ENCODE measurements around the gene CACNG7. TPM values are rescaled to one million over a fixed set of nuclear protein-coding genes. Genes with fewer than 3 reads are reported as not detected.

CACNG7 gene
- total RNA-seq, 5 donors from 2014 or later (not counting 1 experiment from before 2014, with no cell fraction given): not detected

DNA sequence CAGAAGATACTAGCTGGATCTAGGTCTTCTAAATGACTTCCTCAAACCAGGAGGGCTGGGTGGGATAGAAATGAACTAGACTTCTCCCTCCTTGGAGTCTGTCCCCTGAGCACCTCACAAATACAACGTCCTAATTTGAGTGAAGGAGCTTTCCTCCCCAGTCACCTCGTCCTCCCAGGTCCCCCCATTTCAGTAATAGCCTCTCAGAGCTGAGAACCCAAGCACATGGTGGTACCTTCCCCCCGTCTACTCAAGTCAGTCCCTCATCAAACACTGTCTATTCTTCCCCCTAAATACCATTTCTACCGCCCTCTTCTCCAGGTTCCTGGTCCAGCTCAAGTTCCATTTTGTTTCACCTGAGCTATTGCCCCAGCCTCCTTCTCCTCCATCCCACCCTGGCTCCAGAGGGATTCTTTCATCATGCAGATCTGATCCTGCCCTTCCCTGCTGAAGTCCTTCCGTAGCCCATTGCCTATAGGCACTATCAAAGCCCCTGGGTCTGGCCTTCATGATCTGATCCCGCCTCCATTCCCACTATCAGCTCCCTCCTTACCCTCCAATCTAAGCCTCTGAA, 32.3 kb upstream of the CACNG7 start:
- H3K36me3 Mint-ChIP-seq: peaks cover 35% of the 10 kb centered on the region
- ATAC-seq (replicated peaks in 1 of 4) (no peak), DNase-seq (peak in 1 of 35 experiments; percentile 28)
- peak overlapping the region in 1 of 3 donors; percentile 62 for H3K4me3 Mint-ChIP-seq
- peaks cover 0 to 8% (median 6%) of the 10 kb centered on the region in 3 donors for H3K9me3 Mint-ChIP-seq
- Histone ChIP-seq H3K27me3 (replicated peaks in 1 of 2; ENCODE audit: control insufficient read depth in 2 of 2, extremely low read depth in 1 of 2, insufficient read depth in 2 of 2, low read length in 1 of 2) (peaks cover 0 to 25% of the 10 kb centered on the region in 2 experiments), H3K4me1 (ENCODE audit: control insufficient read depth in 1 of 2, extremely low read depth in 1 of 2, insufficient read depth in 2 of 2, low read length in 2 of 2) (peaks cover 52 to 83% of the 10 kb centered on the region in 2 experiments), H3K9me3 (no peaks in the 10 kb centered on the region), H3K4me3 (ENCODE audit: control insufficient read depth in 1 of 2, extremely low read depth in 1 of 2, low read length in 1 of 2) (peak overlapping the region in 1 of 2 donors; percentile 32), H3K27ac (ENCODE audit: low read length) (peak overlapping the region; percentile 27), H3K36me3 (ENCODE audit: control insufficient read depth in 2 of 2, extremely low read depth in 1 of 2, insufficient read depth in 1 of 2, low read length in 1 of 2) (peaks cover 0 to 31% of the 10 kb centered on the region in 2 donors)
- H3K27me3 Mint-ChIP-seq: peaks cover 0 to 5% of the 10 kb centered on the region in 2 donors
- WGBS (ENCODE audit: insufficient coverage): 94% methylated on average over 4 of the region's 6 CpGs
- H3K4me1 Mint-ChIP-seq: peaks cover 61 to 62% (median 62%) of the 10 kb centered on the region in 3 donors
- POLR2A ChIA-PET: interaction anchor here (1.6 to 2.6 kb wide), 2 partner anchors 9 kb away, joined by 4 to 13 read pairs; partner anchors contain the start of gene MYADM (in 2 of the 2)
- CTCF ChIA-PET: interaction anchor here in 1 of 2 donors (0.8 kb wide), 1 partner anchor 9 kb away, joined by 3 read pairs; the partner anchor contains the start of gene MYADM
- peak overlapping the region; percentile 83 to 91 for H3K27ac Mint-ChIP-seq

DNA sequence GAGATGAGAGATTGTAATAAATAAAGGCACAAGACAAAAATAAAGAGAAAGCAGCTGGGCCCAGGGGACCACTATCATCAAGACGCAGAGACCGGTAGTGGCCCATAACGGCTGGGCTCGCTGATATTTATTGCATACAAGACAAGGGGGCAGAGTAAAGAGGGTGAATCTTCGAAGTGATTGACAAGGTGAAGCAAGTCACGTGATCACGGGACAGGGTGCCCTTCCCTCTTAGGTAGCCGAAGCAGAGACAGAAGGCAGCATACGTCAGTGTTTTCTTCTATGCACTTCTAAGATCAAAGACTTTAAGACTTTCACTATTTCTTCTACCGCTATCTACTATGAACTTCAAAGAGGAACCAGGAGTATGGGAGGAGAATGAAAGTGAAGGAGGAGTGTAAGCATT, 31.7 kb upstream of the CACNG7 start:
- H3K4me3 ChIP-seq (ENCODE audit: control insufficient read depth in 1 of 2, extremely low read depth in 1 of 2, low read length in 1 of 2): no peak overlapping the region
- Mint-ChIP-seq H3K4me3 (peak overlapping the region in 1 of 3 donors; percentile 62), H3K4me1 (peaks cover 54 to 64% (median 63%) of the 10 kb centered on the region in 3 donors), H3K27me3 (peaks cover 0 to 8% of the 10 kb centered on the region in 2 donors), H3K27ac (peak overlapping the region; percentile 83 to 91), H3K9me3 (peaks cover 0 to 8% (median 6%) of the 10 kb centered on the region in 3 donors), H3K36me3 (peaks cover 35% of the 10 kb centered on the region)
- peaks cover 51 to 83% of the 10 kb centered on the region in 2 experiments for H3K4me1 ChIP-seq (ENCODE audit: control insufficient read depth in 1 of 2, extremely low read depth in 1 of 2, insufficient read depth in 2 of 2, low read length in 2 of 2)
- H3K27ac ChIP-seq (ENCODE audit: low read length): peak overlapping the region; percentile 27
- H3K9me3 ChIP-seq: no peaks in the 10 kb centered on the region
- POLR2A ChIA-PET: interaction anchor here (0.6 to 2.6 kb wide), 3 partner anchors 10 to 495 kb away, joined by 4 to 13 read pairs (median 7); partner anchors contain the start of gene MYADM (in 2 of the 2)
- peaks cover 0 to 28% of the 10 kb centered on the region in 2 donors for H3K36me3 ChIP-seq (ENCODE audit: control insufficient read depth in 2 of 2, extremely low read depth in 1 of 2, insufficient read depth in 1 of 2, low read length in 1 of 2)
- CTCF ChIA-PET: no interaction called here
- ATAC-seq (replicated peaks in 1 of 4): no peak
- H3K27me3 ChIP-seq (replicated peaks in 1 of 2; ENCODE audit: control insufficient read depth in 2 of 2, extremely low read depth in 1 of 2, insufficient read depth in 2 of 2, low read length in 1 of 2): peaks cover 0 to 31% of the 10 kb centered on the region in 2 experiments
- 85% methylated on average over 4 of the region's 10 CpGs for WGBS (ENCODE audit: insufficient coverage)
- peak in 28 of 35 experiments; percentile 21 to 79 (median 52) for DNase-seq

DNA sequence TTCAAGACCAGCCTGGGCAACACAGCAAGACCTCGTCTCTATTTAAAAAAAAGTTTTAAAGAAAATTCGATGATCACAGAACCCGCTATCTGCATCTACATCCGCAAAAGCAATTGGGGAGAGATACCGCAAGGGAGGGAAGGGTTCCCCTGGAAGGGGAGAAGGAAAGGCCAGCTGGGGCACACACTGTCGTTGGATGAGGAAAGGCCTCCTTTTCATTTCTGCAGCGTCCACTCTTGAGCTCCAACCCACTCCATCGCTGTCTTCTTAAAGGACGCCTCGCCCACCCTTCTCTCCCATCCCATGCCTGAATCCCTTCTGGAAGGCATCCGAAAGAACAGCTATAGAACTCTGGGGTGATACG, 30.3 kb upstream of the CACNG7 start:
- peaks cover 27% of the 10 kb centered on the region for H3K36me3 Mint-ChIP-seq
- peaks cover 0 to 8% (median 6%) of the 10 kb centered on the region in 3 donors for H3K9me3 Mint-ChIP-seq
- H3K27ac ChIP-seq (ENCODE audit: low read length): no peak overlapping the region
- H3K27me3 ChIP-seq (replicated peaks in 1 of 2; ENCODE audit: control insufficient read depth in 2 of 2, extremely low read depth in 1 of 2, insufficient read depth in 2 of 2, low read length in 1 of 2): peaks cover 0 to 44% of the 10 kb centered on the region in 2 experiments
- peaks cover 49 to 81% of the 10 kb centered on the region in 2 experiments for H3K4me1 ChIP-seq (ENCODE audit: control insufficient read depth in 1 of 2, extremely low read depth in 1 of 2, insufficient read depth in 2 of 2, low read length in 2 of 2)
- no peak overlapping the region for H3K4me3 Mint-ChIP-seq
- peak overlapping the region in 1 of 2 donors; percentile 22 for H3K27ac Mint-ChIP-seq
- H3K4me3 ChIP-seq (ENCODE audit: control insufficient read depth in 1 of 2, extremely low read depth in 1 of 2, low read length in 1 of 2): peak overlapping the region; percentile 47 to 52
- ChIA-PET CTCF (interaction anchor here (0.6 to 0.9 kb wide), 3 partner anchors 19 to 145 kb away, joined by 3 to 9 read pairs (median 3); no protein-coding TSS in a partner anchor), POLR2A (interaction anchor here (0.7 to 1.3 kb wide), 2 partner anchors 11 to 239 kb away, joined by 3 to 5 read pairs; partner anchors contain the start of gene MYADM (in 1 of the 2))
- DNase-seq: peak in 1 of 35 experiments; percentile 26
- 48% methylated on average over 3 of the region's 12 CpGs for WGBS (ENCODE audit: insufficient coverage)
- H3K27me3 Mint-ChIP-seq: peaks cover 3 to 18% of the 10 kb centered on the region in 2 donors
- peaks cover 52 to 61% (median 60%) of the 10 kb centered on the region in 3 donors for H3K4me1 Mint-ChIP-seq
- ATAC-seq (replicated peaks in 1 of 4): peak in 1 of 4 experiments; percentile 0
- peaks cover 0 to 19% of the 10 kb centered on the region in 2 donors for H3K36me3 ChIP-seq (ENCODE audit: control insufficient read depth in 2 of 2, extremely low read depth in 1 of 2, insufficient read depth in 1 of 2, low read length in 1 of 2)
- no peaks in the 10 kb centered on the region for H3K9me3 ChIP-seq

DNA sequence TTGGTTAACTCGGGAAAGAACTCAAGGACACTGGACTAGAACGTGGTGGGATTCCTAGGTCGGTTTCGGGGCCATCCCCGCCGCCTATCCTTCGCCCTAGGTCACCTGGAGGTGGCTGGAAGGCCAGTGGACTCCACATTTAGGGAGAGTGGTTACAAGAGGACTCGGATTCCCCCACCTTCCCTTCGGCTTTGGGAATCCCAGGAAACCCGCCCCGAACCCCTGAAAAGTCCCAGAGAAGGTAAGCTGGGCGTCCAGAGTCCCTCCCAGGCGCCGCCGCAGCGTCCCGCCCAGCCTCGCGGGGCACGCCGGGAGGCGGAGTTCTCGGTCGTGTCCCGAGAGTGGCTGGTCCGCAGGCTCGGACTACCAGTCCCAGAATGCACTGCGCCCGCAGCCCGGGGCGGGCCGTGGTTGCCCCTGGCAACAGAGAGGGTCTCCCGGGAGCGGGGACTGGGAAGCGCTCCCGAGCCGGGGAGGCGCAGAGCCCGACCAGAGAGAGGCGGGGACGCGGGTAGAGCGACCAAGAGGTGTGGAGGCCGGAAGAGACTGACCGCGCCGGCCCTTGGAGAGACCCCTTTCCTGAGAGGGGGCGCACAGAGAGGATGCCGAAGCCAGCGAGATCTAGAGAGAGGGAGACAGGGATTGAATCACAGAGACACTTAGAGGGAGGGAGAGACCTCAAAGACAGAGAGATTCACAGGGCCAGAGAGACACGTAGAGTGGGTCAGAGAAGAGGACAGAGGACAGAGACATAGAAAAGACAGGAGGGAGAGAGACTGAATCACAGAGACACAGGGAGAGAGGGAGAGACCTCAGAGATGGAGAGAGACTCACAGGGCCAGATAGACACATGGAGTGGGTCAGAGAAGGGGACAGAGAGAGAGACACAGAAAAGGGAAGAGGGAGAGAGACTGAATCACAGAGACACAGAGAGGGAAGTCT, 29.7 kb upstream of the CACNG7 start:
- H3K27me3 ChIP-seq (replicated peaks in 1 of 2; ENCODE audit: control insufficient read depth in 2 of 2, extremely low read depth in 1 of 2, insufficient read depth in 2 of 2, low read length in 1 of 2): peaks cover 0 to 51% of the 10 kb centered on the region in 2 experiments
- peaks cover 0 to 13% of the 10 kb centered on the region in 2 donors for H3K36me3 ChIP-seq (ENCODE audit: control insufficient read depth in 2 of 2, extremely low read depth in 1 of 2, insufficient read depth in 1 of 2, low read length in 1 of 2)
- H3K4me1 ChIP-seq (ENCODE audit: control insufficient read depth in 1 of 2, extremely low read depth in 1 of 2, insufficient read depth in 2 of 2, low read length in 2 of 2): peaks cover 46 to 74% of the 10 kb centered on the region in 2 experiments
- DNase-seq (peak; percentile 54 to 85 (median 74)), ATAC-seq (replicated peaks in 1 of 4) (peak; percentile 68 to 87 (median 86))
- WGBS (ENCODE audit: insufficient coverage): 2% methylated on average over 44 of the region's 51 CpGs
- ChIA-PET CTCF (interaction anchor here (0.9 kb wide), 2 partner anchors 25 to 145 kb away, joined by 3 read pairs; no protein-coding TSS in a partner anchor), POLR2A (interaction anchor here (0.5 to 1.3 kb wide), 3 partner anchors 11 to 239 kb away, joined by 3 to 5 read pairs (median 3); partner anchors contain the start of gene MYADM (in 1 of the 2))
- Mint-ChIP-seq H3K27me3 (peaks cover 7 to 24% of the 10 kb centered on the region in 2 donors), H3K4me1 (peaks cover 49 to 58% (median 57%) of the 10 kb centered on the region in 3 donors), H3K4me3 (no peak overlapping the region), H3K9me3 (peaks cover 0 to 3% (median 3%) of the 10 kb centered on the region in 3 donors), H3K36me3 (peaks cover 23% of the 10 kb centered on the region), H3K27ac (peak overlapping the region in 1 of 2 donors; percentile 22)
- H3K27ac ChIP-seq (ENCODE audit: low read length): no peak overlapping the region
- H3K9me3 ChIP-seq: no peaks in the 10 kb centered on the region
- H3K4me3 ChIP-seq (ENCODE audit: control insufficient read depth in 1 of 2, extremely low read depth in 1 of 2, low read length in 1 of 2): peak overlapping the region; percentile 47 to 52

- Histone ChIP-seq H3K4me1 (ENCODE audit: control insufficient read depth in 1 of 2, extremely low read depth in 1 of 2, insufficient read depth in 2 of 2, low read length in 2 of 2) (peaks cover 36 to 59% of the 10 kb centered on the region in 2 experiments), H3K4me3 (ENCODE audit: control insufficient read depth in 1 of 2, extremely low read depth in 1 of 2, low read length in 1 of 2) (peak overlapping the region in 1 of 2 donors; percentile 62), H3K27me3 (replicated peaks in 1 of 2; ENCODE audit: control insufficient read depth in 2 of 2, extremely low read depth in 1 of 2, insufficient read depth in 2 of 2, low read length in 1 of 2) (peaks cover 3 to 60% of the 10 kb centered on the region in 2 experiments), H3K27ac (ENCODE audit: low read length) (no peak overlapping the region), H3K9me3 (no peaks in the 10 kb centered on the region), H3K36me3 (ENCODE audit: control insufficient read depth in 2 of 2, extremely low read depth in 1 of 2, insufficient read depth in 1 of 2, low read length in 1 of 2) (peaks cover 0 to under 1% of the 10 kb centered on the region in 2 donors)
- DNase-seq (no peak), ATAC-seq (replicated peaks in 1 of 4) (no peak)
- CTCF ChIA-PET: no interaction called here
- H3K4me1 Mint-ChIP-seq: peaks cover 34 to 44% (median 43%) of the 10 kb centered on the region in 3 donors
- peaks cover 14% of the 10 kb centered on the region for H3K36me3 Mint-ChIP-seq
- no peaks in the 10 kb centered on the region for H3K9me3 Mint-ChIP-seq
- H3K27ac Mint-ChIP-seq: no peak overlapping the region
- POLR2A ChIA-PET: no interaction called here
- peaks cover 12 to 34% of the 10 kb centered on the region in 2 donors for H3K27me3 Mint-ChIP-seq
- H3K4me3 Mint-ChIP-seq: no peak overlapping the region
- 34% methylated on average over 5 of the region's 6 CpGs for WGBS (ENCODE audit: insufficient coverage)
These were observed 28.2 kb upstream of the CACNG7 start for GRCh38 chr19:53880711-53881481.

All from T-cell (primary cell).